BE2C (cell line): ENCODE results near the gene TCTA.

ENCODE experiments used
- DNase-seq: peaks from one replicate; pipeline ENCODE4 v3.0.0-alpha.2; 2020
- H3K27me3 ChIP-seq: fragments of 250-450 bp; sonication (Bioruptor Pico); 2 replicates; pipeline ENCODE4 v1.5.1; 2020; ENCODE audit warnings: mild to moderate bottlenecking
- H3K36me3 ChIP-seq: fragments of 250-450 bp; sonication (Bioruptor Pico); 2 replicates; pipeline ENCODE4 v1.5.1; 2020; ENCODE audit warnings: mild to moderate bottlenecking
- H3K4me1 ChIP-seq: fragments of 250-450 bp; sonication (Bioruptor Pico); 2 replicates; pipeline ENCODE4 v1.5.1; 2020
- H3K4me3 ChIP-seq: 2 replicates; pipeline ENCODE4 v1.5.1; 2011; ENCODE audit warnings: low read depth, low read length
- H3K9me3 ChIP-seq: fragments of 250-450 bp; sonication (Bioruptor Pico); 2 replicates; pipeline ENCODE4 v1.5.1; 2020
- TF ChIP-seq, protein P1 (sequence below): IDR thresholded peaks from 2 replicates; pipeline ENCODE4 v1.5.1; 2012; ENCODE audit warnings: mild to moderate bottlenecking, low read depth, low read length

Gene TCTA

DNA sequence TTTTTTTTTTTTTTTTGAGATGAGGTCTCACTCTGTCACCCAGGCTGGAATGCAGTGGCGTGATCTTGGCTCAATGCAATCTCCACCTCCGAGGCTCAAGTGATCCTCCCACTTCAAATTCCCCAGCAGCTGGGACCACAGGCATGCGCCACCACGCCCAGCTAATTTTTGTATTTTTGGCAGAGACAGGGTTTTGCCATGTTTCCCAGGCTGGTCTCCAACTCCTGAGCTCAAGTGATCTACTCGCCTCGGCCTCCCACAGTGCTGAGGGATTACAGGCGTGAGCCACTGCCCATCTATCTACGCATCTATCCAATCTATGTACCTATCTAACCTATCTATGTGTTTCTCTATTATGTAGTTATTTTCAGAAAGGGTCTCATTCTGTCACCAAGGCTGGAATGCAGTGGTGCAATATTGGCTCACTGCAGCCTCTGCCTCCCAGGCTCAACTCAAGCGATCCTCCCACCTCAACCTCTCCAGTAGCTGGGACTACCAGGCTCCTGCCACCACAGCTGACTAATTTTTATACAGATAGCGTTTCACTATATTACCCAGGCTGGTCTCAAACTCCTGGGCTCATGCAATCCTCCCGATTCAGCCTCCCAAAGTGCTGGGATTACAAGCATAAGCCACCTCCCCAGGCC lies 33.9 kb upstream of the TCTA start:
- no peaks in the 10 kb centered on the region for H3K27me3 ChIP-seq
- no peak overlapping the region for H3K4me3 ChIP-seq
- no peaks in the 10 kb centered on the region for H3K4me1 ChIP-seq
- TF ChIP-seq, protein P1, sequence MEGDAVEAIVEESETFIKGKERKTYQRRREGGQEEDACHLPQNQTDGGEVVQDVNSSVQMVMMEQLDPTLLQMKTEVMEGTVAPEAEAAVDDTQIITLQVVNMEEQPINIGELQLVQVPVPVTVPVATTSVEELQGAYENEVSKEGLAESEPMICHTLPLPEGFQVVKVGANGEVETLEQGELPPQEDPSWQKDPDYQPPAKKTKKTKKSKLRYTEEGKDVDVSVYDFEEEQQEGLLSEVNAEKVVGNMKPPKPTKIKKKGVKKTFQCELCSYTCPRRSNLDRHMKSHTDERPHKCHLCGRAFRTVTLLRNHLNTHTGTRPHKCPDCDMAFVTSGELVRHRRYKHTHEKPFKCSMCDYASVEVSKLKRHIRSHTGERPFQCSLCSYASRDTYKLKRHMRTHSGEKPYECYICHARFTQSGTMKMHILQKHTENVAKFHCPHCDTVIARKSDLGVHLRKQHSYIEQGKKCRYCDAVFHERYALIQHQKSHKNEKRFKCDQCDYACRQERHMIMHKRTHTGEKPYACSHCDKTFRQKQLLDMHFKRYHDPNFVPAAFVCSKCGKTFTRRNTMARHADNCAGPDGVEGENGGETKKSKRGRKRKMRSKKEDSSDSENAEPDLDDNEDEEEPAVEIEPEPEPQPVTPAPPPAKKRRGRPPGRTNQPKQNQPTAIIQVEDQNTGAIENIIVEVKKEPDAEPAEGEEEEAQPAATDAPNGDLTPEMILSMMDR = no peak
- H3K36me3 ChIP-seq = peaks cover 2% of the 10 kb centered on the region
- no peaks in the 10 kb centered on the region for H3K9me3 ChIP-seq
- no peak for DNase-seq

DNA sequence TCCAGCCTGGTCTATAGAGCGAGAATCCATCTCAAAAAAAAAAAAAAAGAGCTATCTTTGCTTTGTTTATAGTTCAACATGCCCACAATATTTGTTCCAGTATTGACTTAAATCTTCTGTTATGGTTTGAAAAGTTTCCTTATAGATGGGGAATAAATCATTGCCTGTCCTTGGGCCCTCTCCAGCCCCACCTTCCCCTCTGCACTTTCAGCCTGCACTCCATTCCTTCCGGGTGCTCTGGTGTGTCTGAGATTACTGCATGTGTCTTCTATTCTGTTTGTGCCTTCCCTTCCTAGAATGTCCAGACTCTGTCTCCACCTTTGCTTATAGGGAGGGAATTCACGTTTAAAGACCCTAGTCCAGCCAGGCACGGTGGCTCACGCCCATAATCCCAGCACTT lies 28.8 kb upstream of the TCTA start:
- Histone ChIP-seq H3K36me3 (no peaks in the 10 kb centered on the region), H3K4me1 (no peaks in the 10 kb centered on the region), H3K27me3 (no peaks in the 10 kb centered on the region), H3K9me3 (no peaks in the 10 kb centered on the region), H3K4me3 (no peak overlapping the region)
- TF ChIP-seq, protein P1 = no peak
- DNase-seq = no peak

DNA sequence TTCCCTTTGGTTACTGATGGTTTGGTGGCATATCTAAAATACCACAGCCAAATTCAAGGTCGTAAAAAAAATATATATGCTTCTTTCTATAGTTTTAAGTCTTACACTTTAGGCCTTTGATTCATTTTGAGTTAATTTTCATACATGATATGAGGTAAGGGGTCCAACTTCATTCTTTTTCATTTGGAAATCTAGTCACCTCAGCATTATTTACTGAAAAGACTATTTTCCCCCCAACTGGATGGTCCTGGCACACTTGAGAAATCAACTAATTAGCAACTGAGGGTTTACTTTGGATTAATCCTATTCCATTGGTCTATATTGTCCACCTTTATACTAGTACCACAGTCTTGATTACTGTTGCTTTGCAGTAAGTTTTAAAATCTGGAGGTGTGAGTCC lies 26.6 kb upstream of the TCTA start:
- no peaks in the 10 kb centered on the region for H3K4me1 ChIP-seq
- TF ChIP-seq, protein P1 = no peak
- H3K4me3 ChIP-seq = no peak overlapping the region
- no peak for DNase-seq
- no peaks in the 10 kb centered on the region for H3K36me3 ChIP-seq
- H3K27me3 ChIP-seq = no peaks in the 10 kb centered on the region
- no peaks in the 10 kb centered on the region for H3K9me3 ChIP-seq

DNA sequence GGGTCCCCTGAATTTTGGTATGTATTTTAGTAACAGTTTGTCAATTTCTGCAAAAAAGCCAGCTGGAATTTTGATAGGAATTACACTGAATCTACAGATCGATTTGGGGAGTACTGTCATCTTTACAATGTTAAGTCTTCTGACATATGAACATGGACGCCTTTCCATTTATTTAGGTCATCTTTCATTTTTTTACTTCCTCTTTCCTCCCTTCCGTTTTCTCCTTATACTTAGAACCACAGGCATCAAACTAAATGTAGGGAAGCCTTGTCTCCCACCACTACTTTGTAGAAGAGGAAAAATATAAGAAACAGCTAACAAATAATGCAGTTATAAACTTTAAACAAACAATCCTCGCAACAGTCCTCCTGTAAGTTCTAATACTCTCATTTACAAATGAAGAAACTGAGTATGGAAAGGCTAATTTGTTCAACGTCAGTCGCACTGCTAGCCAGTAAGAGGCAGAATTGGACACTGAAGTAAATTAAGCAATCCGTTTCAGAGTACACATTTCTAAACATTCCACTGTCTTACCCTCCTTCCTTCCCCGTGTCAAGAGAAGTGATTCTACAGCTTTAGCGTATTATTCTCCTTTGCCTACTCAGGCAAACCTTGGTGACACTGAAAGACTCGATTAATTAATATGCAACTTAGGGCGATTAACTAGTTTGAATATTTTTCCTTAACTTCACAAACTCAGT lies 26.0 kb upstream of the TCTA start:
- no peak overlapping the region for H3K4me3 ChIP-seq
- H3K9me3 ChIP-seq = no peaks in the 10 kb centered on the region

DNA sequence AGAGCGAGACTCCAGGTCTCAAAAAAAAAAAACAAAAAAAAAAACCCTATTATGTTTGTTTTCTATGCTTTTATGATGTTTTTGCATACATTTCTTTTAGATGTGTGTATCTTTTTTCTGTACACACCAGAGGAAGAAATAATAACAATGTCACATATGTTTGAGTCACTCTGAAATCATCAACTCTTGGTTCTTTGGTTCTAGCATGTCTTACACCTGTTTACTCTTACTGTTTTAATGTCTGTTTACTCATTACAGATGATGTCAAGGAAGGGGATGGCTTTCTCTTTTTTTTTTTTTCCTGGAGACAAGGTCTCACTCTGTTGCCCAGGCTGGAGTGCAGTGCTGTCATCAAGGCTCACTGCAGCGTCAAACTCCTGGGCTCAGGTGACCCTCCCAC lies 24.5 kb upstream of the TCTA start:
- TF ChIP-seq, protein P1 = no peak
- H3K4me1 ChIP-seq = no peaks in the 10 kb centered on the region
- no peak overlapping the region for H3K4me3 ChIP-seq
- H3K27me3 ChIP-seq = no peaks in the 10 kb centered on the region
- H3K9me3 ChIP-seq = no peaks in the 10 kb centered on the region
- no peaks in the 10 kb centered on the region for H3K36me3 ChIP-seq
- DNase-seq = no peak

More for the DNA sequence above, 26.0 kb upstream of the TCTA start:
- TF ChIP-seq, protein P1 = no peak
- no peaks in the 10 kb centered on the region for H3K27me3 ChIP-seq
- no peaks in the 10 kb centered on the region for H3K36me3 ChIP-seq
- H3K4me1 ChIP-seq = no peaks in the 10 kb centered on the region
- no peak for DNase-seq

DNA sequence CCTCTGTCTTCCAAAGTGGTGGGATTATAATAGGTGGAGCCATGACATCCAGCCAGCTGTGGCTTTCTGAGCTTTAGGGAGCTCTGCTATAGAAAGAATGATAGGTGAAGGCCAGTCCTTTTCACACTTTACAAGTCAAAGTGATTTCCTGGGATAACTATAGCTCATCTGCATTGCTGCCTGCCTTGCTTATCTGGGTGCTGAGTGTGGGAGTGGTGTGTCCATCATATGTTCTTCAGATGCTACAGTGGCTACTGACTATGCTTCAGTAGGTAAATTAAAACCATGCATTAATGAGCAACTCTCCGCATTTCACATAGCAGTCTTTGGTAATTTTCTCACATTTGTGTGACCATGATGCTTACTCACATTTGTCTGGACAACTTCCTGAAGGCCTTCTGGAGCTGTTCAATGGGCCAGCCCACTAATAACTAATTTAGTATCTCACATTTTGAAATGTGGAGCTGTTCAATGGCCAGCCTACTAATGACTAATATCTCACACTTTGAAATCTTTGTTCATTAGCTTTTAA lies 23.9 kb upstream of the TCTA start:
- TF ChIP-seq, protein P1 = no peak
- Histone ChIP-seq H3K36me3 (no peaks in the 10 kb centered on the region), H3K4me3 (no peak overlapping the region), H3K4me1 (no peaks in the 10 kb centered on the region), H3K27me3 (no peaks in the 10 kb centered on the region), H3K9me3 (no peaks in the 10 kb centered on the region)
- no peak for DNase-seq
